Fibroblast of upper back skin (primary cell): Measurements from ENCODE around the gene SCP2.
"Not testable (repeated sequence)": the region's sequence is repeated elsewhere in the genome, so short reads cannot be mapped to it uniquely, and the experiment has no call there.

ENCODE experiments used
- DNase-seq: peaks from one replicate; pipeline ENCODE4 v3.0.0-alpha.2; 2013

The SCP2 gene

DNA sequence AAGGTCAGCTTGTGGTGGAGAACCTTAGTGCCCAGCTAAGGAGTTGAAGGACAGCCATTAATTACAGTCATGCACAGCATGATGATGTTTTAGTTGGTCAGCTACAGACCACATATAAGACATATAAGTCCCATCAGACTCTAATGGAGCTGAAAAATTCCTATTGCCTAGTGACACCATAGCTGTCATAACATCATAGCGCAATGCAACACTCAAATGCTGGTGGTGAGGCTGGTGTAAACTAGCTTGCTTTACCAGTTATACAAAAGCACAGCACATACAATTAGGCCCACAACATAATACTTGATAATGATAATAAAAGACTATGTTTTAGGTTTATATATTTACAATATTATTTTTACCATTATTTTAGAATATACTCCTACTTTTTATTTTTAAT lies 9.5 kb upstream of the SCP2 start:
- DNase-seq = no peak

DNA sequence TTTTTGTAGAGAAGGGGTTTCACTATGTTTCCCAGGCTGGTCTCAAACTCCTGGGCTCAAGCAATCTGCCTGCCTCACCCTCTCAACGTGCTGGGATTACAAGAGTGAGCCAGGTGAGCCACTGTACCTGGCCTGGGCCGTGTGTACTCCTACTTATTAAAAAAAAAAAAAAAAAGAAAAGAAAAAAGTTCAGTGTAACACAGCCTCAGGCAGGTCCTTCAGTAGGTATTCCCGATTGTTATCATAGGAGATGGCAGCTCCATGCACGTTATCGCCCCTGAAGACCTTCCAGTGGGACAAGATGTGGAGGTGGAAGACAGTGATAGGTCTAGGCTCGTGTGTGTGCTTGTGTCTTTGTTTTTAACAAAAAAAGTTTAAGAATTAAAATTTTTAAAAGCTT lies 8.9 kb upstream of the SCP2 start:
- no peak for DNase-seq

DNA sequence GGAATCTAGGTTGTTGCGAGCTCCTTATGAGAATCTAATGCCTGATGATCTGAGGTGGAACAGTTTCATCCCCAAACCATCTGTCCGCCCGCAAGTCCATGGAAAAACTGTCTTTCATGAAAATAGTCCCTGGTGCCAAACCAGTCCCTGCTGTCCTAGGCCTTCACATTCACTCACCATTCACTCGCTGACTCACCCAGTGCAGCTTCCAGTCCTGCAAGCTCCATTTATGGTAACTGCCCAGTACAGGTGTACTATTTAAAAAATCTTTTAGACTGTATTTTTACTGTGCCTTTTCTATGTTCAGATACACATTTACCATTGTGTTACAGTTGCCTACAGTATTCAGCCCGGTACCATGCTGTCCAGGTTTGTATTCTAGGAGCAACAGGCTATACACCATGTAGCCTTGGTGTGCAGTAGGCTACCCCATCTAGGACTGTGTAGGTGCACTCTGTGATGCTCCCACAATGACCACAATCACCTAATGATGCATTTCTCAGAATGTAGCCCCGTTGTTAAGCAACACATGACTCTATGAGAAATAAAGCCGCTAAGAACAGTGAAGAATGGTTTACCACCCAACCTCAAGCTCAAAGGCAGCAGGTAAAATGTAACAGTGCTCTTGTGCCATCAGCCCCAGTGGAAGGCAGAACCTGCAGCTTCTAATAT lies 7.9 kb upstream of the SCP2 start:
- DNase-seq = no peak

DNA sequence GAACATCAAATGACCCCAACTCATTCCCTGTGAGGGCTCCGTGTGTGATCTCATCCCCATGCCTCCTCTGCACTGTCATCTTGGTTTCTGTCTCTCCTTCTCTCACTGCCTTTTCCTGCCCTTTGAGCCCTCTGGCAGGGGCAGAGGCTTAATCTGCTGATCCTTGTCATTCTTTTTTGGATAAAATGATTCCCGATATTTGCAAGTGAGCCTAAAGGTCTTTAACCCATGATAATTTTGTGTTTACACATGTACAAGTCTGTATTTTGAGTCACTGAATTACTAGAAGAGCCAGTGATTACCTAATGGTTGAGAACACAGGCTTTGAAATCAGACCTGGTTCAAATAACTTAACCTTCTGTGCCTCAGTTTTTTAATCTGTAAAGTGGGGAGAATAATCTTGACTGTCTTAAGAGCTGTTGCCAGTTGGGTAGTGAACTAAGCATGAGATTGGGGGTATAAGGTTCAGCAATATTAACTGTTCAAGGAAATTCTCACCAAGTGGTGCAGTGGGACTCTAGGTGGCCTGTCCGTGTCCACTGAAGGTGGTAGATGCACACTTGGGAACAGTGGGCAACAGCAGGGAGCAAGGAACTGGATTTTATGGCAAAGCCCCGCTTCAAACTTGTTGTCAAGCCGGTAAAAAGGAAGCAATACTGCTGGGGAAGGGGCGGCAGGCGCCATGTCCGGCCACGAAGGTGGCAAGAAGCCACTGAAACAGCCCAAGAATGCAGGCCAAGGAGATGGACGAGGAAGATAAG lies 7.2 kb upstream of the SCP2 start:
- no peak for DNase-seq

DNA sequence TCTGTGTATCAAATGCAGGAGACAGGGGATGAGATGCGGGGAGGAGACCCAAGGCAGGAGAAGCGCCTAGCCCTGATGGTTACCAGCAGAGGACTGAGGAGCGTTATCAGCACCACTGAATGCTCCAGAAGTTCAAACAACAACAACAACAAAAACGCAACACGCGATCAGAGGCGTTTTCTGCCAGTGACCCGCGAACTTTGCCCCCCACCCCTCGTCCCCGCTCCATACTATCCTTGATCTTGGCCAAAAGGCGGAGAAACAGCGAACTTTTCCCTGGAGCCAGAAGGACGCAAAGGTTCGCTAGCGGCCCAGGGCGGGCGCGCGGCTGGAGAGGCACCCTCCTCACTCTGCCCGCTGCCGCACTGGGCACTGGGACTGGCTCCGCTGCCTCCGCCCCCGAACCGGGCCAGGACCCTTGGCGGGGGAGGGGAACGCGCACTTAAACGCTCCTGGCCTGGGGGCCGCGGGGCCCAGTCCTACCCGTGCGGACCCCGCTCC lies 6.2 kb upstream of the SCP2 start:
- no peak for DNase-seq

DNA sequence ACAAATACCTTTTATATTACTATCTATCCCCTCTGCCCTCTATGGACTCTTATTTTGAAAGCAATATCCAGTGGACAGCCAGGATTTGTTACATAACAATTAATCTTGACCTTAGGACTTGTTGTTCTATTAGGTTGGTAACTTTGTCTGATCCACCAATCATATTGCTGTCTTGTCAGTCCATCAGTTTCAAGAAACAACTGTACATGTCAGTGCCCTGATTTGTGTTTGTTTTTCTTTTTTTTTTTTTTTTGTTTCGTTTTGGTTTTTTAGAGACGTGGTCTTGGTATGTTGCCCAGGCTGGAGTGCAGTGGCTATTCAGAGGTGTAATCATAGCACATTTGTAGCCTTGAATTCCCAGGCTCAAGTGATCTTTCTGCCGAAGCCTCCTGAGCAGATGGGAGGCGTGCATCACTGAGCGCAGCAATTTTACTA lies 1.5 kb upstream of the SCP2 start:
- no peak for DNase-seq

DNA sequence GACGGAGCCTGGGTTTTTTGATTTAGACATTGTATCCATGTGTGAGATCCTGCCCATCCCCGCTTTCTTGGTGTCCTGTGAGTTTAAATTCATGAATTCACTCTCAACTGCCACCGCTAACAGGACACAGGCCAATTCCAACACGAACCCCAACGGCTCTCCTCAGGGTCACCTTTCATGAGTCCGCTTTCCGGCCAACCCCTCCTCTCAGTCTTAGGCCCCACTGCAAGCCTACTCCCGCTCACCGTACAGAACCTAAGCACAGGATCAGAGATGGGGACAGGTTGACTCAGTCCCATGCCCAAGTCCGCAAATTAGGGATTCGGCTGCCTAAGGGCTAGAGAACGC lies 238 bp upstream of the SCP2 start:
- DNase-seq = no peak

DNA sequence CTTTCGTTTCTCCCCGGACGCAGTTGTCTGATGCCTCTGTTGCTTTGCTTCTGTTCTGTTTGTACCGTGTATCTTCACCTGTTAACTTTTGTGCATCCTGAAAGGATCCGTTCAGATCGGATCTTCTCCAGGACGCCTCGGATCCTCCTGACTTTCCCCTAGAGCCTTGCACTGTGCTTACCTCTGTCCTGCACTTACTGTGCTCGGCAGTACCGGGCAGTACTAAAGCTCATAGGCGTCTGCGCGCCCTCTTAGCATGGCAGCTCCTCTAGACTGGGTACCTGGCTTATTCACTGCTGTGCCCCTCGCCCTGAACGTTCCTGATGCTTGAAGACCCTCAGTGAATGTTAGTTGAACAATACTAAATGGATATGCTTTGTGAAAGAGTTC lies 934 bp downstream of the SCP2 start:
- no peak for DNase-seq

DNA sequence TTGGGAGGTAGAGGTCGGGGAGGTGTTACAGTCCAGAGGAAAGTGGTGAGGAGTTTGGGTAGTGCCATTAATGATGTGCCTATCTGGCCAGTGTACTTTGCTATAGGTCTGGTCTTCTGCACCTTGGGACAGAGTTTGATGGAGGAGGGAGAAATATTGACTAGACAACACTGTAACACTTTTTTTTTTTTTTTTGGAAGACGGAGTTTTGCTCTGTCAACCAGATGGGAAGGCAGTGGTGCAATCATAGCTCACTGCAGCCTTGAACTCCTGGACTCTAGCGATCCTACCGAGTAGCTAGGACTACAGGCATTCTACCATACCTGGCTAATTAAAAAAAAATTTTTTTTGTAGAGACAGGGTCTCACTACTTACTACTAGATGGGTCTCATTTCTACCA lies 1.9 kb downstream of the SCP2 start:
- DNase-seq = no peak

DNA sequence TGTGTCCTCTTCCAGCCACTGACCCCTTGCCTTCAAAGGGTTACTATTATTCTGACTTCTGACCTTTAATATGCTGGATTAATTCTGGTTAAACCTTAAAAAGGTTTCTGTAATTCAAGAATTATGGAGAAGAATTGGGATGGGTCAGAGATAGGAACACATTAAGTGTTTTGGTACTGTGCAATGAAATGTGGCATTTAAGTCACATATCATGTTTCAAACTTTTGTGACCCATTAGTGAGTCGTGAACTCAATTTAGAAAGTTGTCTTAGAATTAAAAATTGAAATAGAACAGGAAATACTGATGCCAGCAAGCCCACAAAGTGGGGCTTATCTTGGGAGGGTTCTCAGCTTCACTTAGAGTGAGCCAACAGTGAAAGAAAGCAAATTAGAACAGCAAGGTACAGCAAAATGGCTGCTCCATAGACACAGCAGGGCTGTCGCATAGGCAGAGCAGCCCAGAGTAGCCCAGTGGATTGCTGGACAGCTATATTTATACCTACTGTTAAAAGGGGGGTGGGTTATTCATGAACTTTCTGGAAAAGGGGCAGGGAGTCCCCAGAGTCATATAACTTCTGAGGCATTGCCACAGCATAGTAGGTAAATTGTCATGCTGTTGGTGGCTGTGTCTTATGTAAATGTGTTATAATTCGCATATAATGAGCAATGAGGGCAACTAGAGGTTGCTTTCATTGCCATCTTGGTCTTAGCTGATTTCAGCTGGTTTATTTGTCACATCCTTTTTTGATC lies 10.5 kb downstream of the SCP2 start:
- no peak for DNase-seq

DNA sequence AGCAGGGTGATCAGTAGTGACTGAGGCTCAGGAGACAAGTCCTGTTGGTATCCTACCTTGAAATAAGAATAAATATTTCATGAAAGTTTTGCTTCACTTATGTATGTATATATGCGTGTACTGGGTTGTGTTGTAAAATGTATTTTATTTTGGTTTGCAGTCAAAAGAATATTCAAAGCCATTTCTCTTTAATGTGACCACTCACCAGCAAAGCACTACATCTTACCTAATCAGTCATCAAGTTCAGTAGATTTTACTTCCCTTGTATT lies 11.0 kb downstream of the SCP2 start:
- DNase-seq = no peak

DNA sequence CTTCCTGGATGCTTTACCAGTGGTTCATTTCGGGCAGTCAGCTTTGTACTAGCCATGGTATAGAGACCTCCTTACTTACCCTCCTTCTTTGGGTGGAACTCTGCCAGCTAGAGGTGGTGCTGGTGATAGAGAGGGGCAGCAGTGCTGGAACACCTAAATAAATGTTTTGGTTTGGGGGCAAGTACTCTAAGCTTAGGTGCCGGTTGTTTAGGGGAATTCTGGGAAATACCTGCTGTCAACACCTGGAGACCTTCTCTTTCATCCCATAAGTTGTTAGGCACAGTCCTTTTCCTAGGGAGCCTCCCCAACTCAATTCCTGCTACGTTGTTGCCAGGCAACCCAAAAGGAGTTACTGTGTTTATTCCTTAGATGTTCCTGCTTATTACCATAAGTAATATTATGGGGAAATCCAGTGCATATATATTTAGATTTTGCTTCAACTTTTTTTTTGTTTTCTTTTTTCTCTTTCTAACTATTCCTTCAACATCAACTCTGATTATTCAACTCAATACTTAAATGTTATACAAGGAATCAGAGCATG lies 16.9 kb downstream of the SCP2 start:
- DNase-seq = no peak

DNA sequence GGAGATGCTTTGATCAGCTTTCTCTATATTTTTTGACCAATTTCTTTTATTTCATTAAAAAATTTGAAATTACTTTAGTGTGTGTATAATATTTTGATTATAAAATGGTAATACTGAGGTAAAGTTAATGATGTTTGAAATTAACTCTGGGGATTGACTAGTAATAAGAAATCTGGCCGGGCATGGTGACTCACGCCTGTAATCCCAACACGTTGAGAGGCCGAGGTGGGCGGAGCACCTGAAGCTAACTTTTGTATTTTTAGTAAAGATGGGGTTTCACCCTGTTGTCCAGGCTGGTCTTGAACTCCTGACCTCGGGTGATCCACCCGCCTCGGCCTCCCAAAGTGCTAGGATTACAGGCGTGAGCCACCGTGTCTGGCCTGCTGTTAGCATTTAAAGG lies 17.5 kb downstream of the SCP2 start:
- DNase-seq = no peak

DNA sequence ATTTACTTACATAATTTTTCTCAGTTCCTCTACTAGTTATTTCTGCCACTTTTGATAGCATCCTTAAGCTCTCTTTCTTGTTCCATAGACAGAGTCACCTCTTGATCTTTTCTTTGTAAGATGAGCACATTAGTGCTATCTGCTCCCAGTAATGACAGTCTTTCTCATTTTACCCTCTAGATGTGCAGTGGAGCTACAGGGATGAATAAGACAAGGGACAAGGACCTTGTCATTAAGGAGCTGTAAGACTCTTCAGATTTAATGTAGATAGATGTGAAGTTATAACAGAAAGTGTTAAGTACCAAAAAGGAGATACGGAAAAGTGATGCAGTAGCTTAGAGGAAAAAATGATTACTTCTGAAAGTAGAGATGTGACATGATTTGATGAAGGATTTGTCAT lies 20.4 kb downstream of the SCP2 start:
- DNase-seq = no peak

DNA sequence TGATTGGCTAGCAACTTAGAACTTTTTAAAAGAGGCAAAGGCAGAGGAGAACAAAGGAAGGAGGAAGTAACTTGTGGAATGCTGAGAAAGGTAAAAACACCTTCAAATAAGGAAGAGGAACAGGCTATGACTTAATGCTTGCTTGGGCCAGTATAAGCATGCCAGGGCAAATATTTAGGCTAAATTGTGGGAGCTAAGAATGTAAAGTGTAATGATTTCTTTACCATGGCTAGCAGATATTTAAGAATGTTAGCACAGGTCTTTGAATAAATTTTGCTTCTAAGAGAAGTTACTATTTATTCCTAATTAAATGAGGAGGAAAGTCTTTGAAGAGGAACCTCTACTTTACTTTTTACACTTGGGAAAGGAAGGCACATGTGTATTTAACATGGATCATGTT lies 22.5 kb downstream of the SCP2 start:
- DNase-seq = not testable (repeated sequence)

DNA sequence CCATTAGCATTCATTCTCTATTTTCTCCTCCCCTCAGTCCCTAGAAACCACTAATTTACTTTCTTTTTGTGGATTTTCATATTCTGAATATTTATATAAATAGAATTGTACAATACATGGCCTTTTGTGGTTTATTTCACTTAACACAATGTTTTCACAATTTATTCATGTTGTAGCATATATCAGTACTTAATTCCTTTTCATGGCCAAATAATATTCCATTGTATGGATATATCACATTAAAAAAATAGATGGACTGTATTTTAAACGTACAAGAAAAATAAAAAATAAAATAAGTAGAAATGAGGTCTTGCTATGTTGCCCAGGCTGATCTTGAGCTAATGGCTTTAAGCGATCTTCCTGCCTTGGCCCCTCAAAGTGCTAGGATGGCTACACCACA lies 25.0 kb downstream of the SCP2 start:
- no peak for DNase-seq

DNA sequence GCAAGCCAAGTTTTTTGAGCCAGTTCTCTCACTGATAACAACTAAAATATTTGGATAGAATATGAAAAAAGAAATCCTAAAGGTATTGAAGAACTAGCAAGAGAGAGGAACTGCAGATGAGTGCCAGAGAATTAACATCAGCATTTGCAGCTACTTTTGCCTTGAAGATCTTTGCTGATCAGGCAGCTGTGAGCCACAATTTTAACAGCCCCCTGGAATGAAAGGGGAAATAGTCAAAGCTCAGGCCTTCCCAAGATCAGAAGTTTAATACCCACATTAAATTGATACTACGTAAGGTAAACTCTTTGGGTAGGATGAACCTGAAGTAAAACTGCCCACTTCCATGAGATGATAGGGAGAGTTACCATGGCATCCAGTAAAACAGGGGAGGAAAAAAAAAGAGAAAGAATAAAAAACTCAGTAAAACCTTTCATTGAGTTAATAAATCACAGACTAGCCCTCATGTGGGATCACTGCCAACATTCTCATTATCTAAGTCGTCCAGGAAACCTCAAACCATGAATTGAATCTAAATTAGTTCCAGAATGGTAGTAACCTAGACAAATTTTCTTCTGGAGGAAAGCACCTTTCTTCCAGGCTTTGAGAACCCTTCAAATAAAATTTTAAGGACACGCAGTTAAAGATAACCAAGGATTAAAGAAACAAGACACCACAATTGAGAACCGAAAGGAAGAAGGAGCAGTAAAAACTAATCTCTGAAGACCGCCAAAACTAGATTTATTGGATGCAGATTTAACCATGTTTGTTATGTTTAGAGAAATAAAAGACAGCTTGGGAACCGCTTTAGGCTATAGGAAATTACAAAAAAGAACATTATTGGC lies 28.3 kb downstream of the SCP2 start:
- peak; percentile 97 for DNase-seq

DNA sequence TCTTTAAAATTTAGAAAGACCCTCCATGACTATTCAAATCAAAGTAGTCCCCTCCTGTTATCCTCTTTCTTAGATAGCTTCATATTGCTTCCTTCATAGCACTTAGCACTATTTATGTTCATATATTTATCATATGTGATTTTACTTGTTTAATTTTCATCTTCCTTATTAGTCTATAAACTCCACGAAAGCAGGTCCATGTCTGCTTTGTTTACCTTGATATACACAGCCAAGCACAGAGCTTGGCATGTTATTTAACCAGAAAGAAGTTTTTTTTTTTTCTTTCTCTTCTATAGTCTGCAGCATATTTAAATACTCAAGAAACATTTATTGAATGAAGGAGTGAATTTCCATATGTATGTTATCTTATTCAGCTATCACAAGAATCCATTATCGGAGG lies 36.0 kb downstream of the SCP2 start:
- DNase-seq = no peak

DNA sequence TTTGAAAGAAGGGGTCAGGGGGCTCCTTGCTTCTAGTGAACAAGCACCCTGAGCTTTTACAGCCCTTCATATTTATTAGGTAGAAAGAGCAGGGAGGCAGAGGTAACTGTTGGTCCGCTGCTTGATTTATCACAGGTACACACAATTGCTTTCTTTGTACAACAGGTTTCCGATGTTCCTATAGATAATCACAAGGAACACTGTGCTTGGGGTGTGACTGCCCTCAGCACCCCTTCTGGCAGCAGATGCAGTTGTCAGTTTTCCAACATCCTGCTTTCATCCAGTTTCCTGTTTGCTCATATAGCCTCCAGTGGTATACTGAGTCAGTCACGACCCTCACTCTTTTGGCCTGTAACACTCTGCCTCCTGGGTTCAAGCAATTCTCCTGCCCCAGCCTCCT lies 40.6 kb downstream of the SCP2 start:
- DNase-seq = no peak

DNA sequence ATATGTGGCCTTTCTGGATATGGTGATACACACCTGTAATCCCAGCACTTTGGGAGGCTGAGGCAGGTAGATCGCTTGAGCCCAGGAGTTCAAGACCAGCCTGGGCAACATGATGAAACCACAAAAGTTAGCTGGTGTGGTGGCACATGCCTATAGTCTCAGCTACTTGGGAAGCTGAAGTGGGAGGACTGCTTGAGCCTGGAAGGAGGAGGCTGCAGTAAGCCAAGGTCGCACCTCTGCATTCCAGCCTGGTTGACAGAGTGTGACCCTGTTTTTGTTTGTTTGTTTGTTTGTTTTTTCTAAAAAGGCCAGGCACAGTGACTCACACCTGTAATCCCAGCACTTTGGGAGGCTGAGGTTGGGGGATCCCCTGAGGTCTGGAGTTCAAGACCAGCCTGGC lies 42.2 kb downstream of the SCP2 start:
- DNase-seq = not testable (repeated sequence)

DNA sequence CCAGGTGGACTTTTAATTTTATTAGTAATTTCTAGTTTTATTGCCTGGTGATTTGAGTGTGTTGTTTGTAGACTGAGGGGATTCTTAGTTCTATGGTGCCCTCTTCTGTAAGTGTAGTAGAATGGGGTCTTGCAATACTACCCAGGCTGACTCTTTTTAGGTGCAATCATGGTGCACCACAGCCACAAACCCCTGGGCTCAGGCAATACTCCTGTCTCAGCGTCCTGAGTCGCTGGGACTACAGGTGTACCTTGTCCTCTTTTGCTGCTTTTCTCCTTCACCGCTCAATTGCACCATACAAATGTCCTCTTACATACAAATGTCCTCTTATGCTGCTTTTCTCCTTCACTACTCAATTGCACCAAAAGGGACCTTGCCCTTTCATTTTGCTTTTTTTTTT lies 43.1 kb downstream of the SCP2 start:
- DNase-seq = peak; percentile 25

DNA sequence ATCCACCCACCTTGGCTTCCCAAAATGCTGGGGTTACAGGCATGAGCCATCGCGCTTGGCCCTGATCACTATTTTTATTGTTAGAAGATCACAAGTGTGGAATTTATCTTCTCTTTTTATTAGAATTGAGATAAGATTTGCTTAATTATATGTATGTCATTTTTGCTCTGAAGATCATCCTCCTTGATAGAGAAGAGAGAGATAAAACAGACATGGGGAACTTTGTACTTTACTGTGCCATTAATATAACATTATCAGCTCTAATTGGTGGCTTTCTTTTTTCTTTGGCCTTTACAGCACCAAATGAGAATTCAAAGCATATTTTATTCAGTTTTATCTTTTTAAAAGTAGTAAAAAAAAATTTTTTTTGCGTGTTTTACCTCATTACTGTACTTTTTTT lies 46.8 kb downstream of the SCP2 start:
- no peak for DNase-seq
